Transverse colon (tissue), 4 donors: ENCODE results near the gene KAZALD1. TPM values are rescaled to one million over a fixed set of nuclear protein-coding genes. Genes with fewer than 3 reads are reported as not detected.
A peak's percentile ranks its signal among the peaks of the same experiment; 100 is the strongest.

Source experiments
- DNase-seq: peaks from one replicate; pipeline ENCODE4 v3.0.0-alpha.2; 2019
- H3K27ac ChIP-seq, 4 donors: fragments of 200-600 bp; sonication (generic); 2 replicates each; pipeline ENCODE4 v1.5.1; 2016 to 2018; ENCODE audit warnings: inconsistent platforms in 4 of 4
- H3K27me3 ChIP-seq: fragments of 200-600 bp; sonication (generic); 2 replicates; pipeline ENCODE4 v1.5.1; 2017; ENCODE audit warnings: inconsistent platforms
- H3K36me3 ChIP-seq, 4 donors: fragments of 200-600 bp; sonication (generic); 2 replicates each; pipeline ENCODE4 v1.5.1; 2017 to 2019; ENCODE audit warnings: inconsistent platforms in 4 of 4
- H3K4me1 ChIP-seq, 4 donors: fragments of 200-600 bp; sonication (generic); 2 replicates each; pipeline ENCODE4 v1.5.1; 2017 to 2020; ENCODE audit warnings: inconsistent platforms in 4 of 4
- H3K4me3 ChIP-seq, 4 donors: fragments of 200-600 bp; sonication (generic); 1 replicate in 1 of 4; 2 replicates in 3 of 4; pipeline versions ENCODE4 v1.5.1 to v1.6.1; 2017 to 2019; ENCODE audit warnings: inconsistent platforms in 4 of 4
- H3K9me3 ChIP-seq, 2 donors: fragments of 200-600 bp; sonication (generic); 2 replicates each; pipeline ENCODE4 v1.5.1; 2017 to 2019; ENCODE audit warnings: inconsistent platforms in 2 of 2
- EP300 ChIP-seq: sonication (generic); formaldehyde crosslinking; IDR thresholded peaks from one replicate; pipeline ENCODE4 v1.6.1; 2017; ENCODE audit warnings: antibody characterized with exemption, low read depth
- POLR2A ChIP-seq: fragments of 450-650 bp; IDR thresholded peaks from one replicate; pipeline ENCODE4 v1.6.1; 2016; ENCODE audit warnings: antibody characterized with exemption, mild to moderate bottlenecking, moderate library complexity
- POLR2AphosphoS5 ChIP-seq, 3 donors: sonication (generic); formaldehyde crosslinking; IDR thresholded peaks; one replicate each; pipeline ENCODE4 v1.6.1; 2016; ENCODE audit warnings: antibody characterized with exemption in 3 of 3
- WGBS, 2 donors: methylation state at CpG; one replicate each; pipeline ENCODE4 v1.1.5; 2018; ENCODE audit warnings: low coverage in 1 of 2; 5-methylcytosine and 5-hydroxymethylcytosine counted together
- in situ Hi-C, 4 donors: fragments of 200-750 bp; cut with MboI; loops; one replicate each; pipeline versions ENCODE4 v1.15.0 to v1.15.1; 2017; ENCODE audit warnings: low sequenced_read_pairs in 3 of 4, low pct_ligation_motif_present in 1 of 4, low pct_unique_long_range_greater_than_20kb in 1 of 4
- intact Hi-C: fragments of 100-400 bp; cut with DNase I; formaldehyde crosslinking; loops from one replicate; pipeline ENCODE4 v1.15.1; 2023; ENCODE audit warnings: low total_unique reads
- total RNA-seq, 4 donors: library from RNA; depleted of rRNA; stranded (reverse); fragments of >200 nt; gene quantifications; one replicate each; pipeline ENCODE4 v1.1.0, GENCODE V29; 2016
- TF ChIP-seq, protein P1 (sequence below), 5 experiments: fragments of 200-600 bp in 3 of 5; fragments of 450-650 bp in 2 of 5; sonication (generic) in 3 of 5; IDR thresholded peaks; 1 replicate in 2 of 5; 2 replicates in 3 of 5; pipeline ENCODE4 v1.5.1; 2016 to 2017; ENCODE audit warnings: antibody characterized with exemption in 5 of 5, inconsistent platforms in 3 of 5, mild to moderate bottlenecking in 2 of 5, moderate library complexity in 1 of 5

KAZALD1 gene
- total RNA-seq, 4 donors from 2014 or later, result 3.8 to 18.8 (median 10.0) TPM

DNA sequence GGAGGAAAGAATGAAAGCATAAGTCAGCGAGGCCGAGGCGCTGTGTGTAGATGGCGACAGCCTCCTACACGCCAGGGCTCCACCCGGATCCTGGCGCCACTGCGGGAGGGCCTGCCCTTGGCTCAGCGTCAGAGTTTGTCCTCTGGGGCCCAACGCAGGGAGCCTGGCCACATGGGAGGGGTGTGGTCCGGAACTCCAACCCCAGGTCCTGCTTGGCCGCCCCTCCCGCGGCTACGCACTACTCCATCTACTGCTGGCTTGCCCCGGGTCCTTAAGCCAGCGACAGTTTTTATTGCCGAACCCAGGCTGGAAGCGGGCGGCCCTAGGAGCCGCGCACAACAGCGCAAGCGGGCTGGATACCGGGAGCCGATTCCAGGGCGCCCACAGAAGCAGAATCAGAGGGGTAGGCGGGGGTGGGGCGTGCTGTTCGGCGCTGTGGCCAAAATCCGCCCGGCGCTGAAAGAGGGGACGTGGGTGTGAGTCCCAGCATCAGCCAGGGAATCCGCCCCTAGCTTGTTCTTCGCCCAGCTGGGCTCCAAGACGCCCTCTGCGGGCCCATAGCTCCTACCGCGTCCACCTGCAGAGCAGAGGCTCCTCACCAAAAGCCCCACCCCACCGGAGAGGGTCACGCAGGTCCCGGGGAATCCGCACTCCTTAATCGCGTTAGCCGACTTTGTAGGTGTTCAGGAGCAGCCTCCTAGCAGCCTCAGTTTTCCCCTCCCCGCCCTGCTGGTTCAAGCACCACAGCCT, 4.5 kb downstream of the KAZALD1 start:
- H3K4me1 ChIP-seq, result peaks cover 19 to 66% (median 47%) of the 10 kb centered on the region in 4 donors
- no peaks in the 10 kb centered on the region for H3K36me3 ChIP-seq
- 8% methylated on average over 49 of the region's 49 CpGs; no CpG with 5 or more reads in 1 of the 2 donors for WGBS, 2 donors
- H3K27me3 ChIP-seq, result peaks cover 20% of the 10 kb centered on the region
- TF ChIP-seq POLR2AphosphoS5 (IDR thresholded peaks at IDR 0.05), result peak in 2 of 3 donors; percentile 37 to 78
- TF ChIP-seq POLR2A, result peak; percentile 89
- TF ChIP-seq EP300, result no peak
- TF ChIP-seq, protein P1, sequence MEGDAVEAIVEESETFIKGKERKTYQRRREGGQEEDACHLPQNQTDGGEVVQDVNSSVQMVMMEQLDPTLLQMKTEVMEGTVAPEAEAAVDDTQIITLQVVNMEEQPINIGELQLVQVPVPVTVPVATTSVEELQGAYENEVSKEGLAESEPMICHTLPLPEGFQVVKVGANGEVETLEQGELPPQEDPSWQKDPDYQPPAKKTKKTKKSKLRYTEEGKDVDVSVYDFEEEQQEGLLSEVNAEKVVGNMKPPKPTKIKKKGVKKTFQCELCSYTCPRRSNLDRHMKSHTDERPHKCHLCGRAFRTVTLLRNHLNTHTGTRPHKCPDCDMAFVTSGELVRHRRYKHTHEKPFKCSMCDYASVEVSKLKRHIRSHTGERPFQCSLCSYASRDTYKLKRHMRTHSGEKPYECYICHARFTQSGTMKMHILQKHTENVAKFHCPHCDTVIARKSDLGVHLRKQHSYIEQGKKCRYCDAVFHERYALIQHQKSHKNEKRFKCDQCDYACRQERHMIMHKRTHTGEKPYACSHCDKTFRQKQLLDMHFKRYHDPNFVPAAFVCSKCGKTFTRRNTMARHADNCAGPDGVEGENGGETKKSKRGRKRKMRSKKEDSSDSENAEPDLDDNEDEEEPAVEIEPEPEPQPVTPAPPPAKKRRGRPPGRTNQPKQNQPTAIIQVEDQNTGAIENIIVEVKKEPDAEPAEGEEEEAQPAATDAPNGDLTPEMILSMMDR (IDR thresholded peaks at IDR 0.05), result peak; percentile 21 to 58 (median 36)
- intact Hi-C loops (no loop called here), in situ Hi-C loops (no loop called here)
- no peaks in the 10 kb centered on the region for H3K9me3 ChIP-seq
- H3K27ac ChIP-seq, result peak overlapping the region; percentile 84 to 89 (median 86)
- H3K4me3 ChIP-seq, result peak overlapping the region; percentile 42 to 64 (median 44)
- peak; percentile 92 for DNase-seq

DNA sequence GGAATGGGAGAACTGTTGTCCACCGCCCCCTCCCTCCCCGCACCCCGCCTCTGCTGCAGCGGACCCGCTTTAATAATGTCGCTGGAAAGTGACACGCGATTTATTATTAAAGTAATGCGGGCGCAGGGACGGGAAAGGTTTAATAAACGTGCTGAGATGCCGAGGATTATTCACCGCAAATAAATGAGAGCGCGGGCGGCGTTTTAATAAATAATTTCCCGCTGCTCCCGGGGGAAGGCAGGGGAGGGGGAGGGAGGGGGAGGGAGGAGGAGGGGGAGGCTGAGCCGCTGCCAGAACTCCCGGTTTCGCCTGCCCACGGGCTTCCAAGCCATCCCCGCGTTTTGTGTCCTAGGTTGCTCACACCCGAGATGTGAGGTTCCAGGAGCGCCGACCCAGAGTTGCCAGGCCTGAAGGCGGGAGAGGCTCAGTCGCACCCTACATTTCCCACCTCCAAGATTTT, 5.1 kb downstream of the KAZALD1 start:
- DNase-seq, result no peak
- peaks cover 26% of the 10 kb centered on the region for H3K27me3 ChIP-seq
- 1 to 3% methylated on average over 10 to 31 of the region's 31 CpGs for WGBS, 2 donors
- peak overlapping the region; percentile 42 to 64 (median 44) for H3K4me3 ChIP-seq
- H3K4me1 ChIP-seq, result peaks cover 17 to 60% (median 41%) of the 10 kb centered on the region in 4 donors
- H3K9me3 ChIP-seq, result no peaks in the 10 kb centered on the region
- TF ChIP-seq EP300 (no peak), POLR2A (no peak), POLR2AphosphoS5 (IDR thresholded peaks at IDR 0.05) (no peak)
- TF ChIP-seq, protein P1 (IDR thresholded peaks at IDR 0.05), result no peak
- in situ Hi-C loops, result no loop called here
- intact Hi-C loops, result no loop called here
- H3K36me3 ChIP-seq, result no peaks in the 10 kb centered on the region
- peak overlapping the region; percentile 84 to 89 (median 86) for H3K27ac ChIP-seq

DNA sequence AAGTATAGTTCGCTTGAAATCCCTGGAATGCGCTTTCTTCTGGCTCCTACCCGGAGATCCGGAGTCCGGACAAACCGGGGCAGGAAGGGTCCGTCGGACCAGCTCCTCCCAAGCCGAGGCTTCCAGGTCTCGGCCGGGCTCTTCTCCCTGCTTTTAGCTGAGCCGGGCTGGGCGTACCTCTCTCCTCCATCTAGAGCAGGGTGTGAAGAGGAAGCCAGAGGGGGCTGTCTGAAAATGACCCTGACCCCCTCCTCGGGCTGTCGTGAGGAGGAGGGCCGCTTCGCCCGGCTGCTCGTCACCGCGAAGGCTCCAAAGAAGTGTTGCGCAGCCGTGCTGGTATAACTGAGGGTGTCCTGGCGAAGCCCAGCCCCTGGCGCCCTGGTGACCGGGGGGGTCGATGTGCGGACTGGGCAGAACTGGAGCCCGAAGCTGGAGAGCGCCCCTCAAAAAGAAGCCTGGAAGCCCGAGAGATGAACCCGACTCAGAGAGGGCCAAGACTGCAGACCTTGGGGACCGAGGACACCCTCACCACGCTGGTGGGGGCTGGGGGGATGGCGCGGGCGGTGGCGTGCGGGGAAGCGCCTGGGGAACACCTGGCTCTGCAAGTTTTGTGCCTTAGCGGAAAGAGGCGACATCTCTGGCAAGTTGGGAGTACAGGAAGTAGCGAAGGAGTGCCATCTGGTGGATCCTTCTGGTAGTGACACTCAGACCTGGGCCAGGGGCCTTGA, 5.7 kb downstream of the KAZALD1 start:
- H3K27me3 ChIP-seq, result peaks cover 32% of the 10 kb centered on the region
- 0% methylated on average over 43 of the region's 43 CpGs; no CpG with 5 or more reads in 1 of the 2 donors for WGBS, 2 donors
- H3K27ac ChIP-seq, result peak overlapping the region; percentile 84 to 89 (median 86)
- peak; percentile 82 for DNase-seq
- no peaks in the 10 kb centered on the region for H3K9me3 ChIP-seq
- intact Hi-C loops (no loop called here), in situ Hi-C loops (no loop called here)
- peak overlapping the region; percentile 42 to 64 (median 44) for H3K4me3 ChIP-seq
- peaks cover 17 to 54% (median 35%) of the 10 kb centered on the region in 4 donors for H3K4me1 ChIP-seq
- TF ChIP-seq EP300 (no peak), POLR2AphosphoS5 (IDR thresholded peaks at IDR 0.05) (no peak), POLR2A (peak; percentile 27)
- TF ChIP-seq, protein P1 (IDR thresholded peaks at IDR 0.05), result peak; percentile 93 to 96 (median 94)
- no peaks in the 10 kb centered on the region for H3K36me3 ChIP-seq

DNA sequence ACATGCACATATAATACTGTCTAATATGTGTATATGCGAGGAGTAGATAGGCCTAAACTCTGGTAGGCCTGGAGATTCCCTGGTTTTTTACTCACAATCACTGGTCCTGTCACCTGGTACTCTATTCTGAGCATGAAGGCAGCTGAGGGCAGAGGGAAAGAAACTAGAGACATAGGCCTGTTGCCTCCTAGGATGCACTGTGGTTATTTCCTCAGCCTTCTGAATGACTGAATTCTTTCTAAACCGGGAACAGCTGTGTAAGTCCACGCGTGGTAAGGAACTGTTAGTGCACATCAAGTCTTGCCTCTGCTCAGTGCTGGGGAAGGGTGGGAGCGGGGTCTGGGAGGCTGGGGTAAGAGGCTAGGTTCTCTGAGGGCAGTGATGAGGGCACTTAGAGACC, 7.7 kb downstream of the KAZALD1 start:
- Histone ChIP-seq H3K27ac (peak overlapping the region in 2 of 4 donors; percentile 8 to 10), H3K4me1 (peaks cover 13 to 40% (median 26%) of the 10 kb centered on the region in 4 donors), H3K27me3 (peaks cover 45% of the 10 kb centered on the region), H3K9me3 (no peaks in the 10 kb centered on the region), H3K36me3 (no peaks in the 10 kb centered on the region), H3K4me3 (no peak overlapping the region)
- 78 to 93% methylated on average over 4 to 5 of the region's 5 CpGs for WGBS, 2 donors
- no peak for DNase-seq
- TF ChIP-seq, protein P1 (IDR thresholded peaks at IDR 0.05), result no peak
- TF ChIP-seq POLR2AphosphoS5 (IDR thresholded peaks at IDR 0.05), result no peak
- no peak for TF ChIP-seq EP300
- TF ChIP-seq POLR2A, result no peak
- in situ Hi-C loops, result no loop called here
- intact Hi-C loops, result loop anchor here (1.0 kb wide), 1 partner anchor 93 kb away; no protein-coding TSS in a partner anchor
